22Rv1 (cell line): ENCODE measurements around the gene PIRT.

Experiments used
- H3K27ac ChIP-seq: fragments of 450-650 bp; 2 replicates; pipeline ENCODE4 v1.5.1; 2017
- ZFX ChIP-seq: fragments of 450-650 bp; IDR thresholded peaks from 2 replicates; pipeline ENCODE4 v1.6.1; 2017; ENCODE audit warnings: antibody characterized with exemption, borderline replicate concordance
- TF ChIP-seq, protein P1 (sequence below): fragments of 450-650 bp; IDR thresholded peaks from 2 replicates; pipeline ENCODE4 v1.5.1; 2017; ENCODE audit warnings: mild to moderate bottlenecking

The PIRT gene

GRCh38 chr17:10815319-10815718 lies 22.6 kb downstream of the PIRT start:
- TF ChIP-seq, protein P1, sequence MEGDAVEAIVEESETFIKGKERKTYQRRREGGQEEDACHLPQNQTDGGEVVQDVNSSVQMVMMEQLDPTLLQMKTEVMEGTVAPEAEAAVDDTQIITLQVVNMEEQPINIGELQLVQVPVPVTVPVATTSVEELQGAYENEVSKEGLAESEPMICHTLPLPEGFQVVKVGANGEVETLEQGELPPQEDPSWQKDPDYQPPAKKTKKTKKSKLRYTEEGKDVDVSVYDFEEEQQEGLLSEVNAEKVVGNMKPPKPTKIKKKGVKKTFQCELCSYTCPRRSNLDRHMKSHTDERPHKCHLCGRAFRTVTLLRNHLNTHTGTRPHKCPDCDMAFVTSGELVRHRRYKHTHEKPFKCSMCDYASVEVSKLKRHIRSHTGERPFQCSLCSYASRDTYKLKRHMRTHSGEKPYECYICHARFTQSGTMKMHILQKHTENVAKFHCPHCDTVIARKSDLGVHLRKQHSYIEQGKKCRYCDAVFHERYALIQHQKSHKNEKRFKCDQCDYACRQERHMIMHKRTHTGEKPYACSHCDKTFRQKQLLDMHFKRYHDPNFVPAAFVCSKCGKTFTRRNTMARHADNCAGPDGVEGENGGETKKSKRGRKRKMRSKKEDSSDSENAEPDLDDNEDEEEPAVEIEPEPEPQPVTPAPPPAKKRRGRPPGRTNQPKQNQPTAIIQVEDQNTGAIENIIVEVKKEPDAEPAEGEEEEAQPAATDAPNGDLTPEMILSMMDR = no peak
- TF ChIP-seq ZFX = no peak
- no peak overlapping the region for H3K27ac ChIP-seq

GRCh38 chr17:10814075-10814474 lies 23.8 kb downstream of the PIRT start:
- no peak for TF ChIP-seq ZFX
- TF ChIP-seq, protein P1 = no peak
- H3K27ac ChIP-seq = no peak overlapping the region

DNA sequence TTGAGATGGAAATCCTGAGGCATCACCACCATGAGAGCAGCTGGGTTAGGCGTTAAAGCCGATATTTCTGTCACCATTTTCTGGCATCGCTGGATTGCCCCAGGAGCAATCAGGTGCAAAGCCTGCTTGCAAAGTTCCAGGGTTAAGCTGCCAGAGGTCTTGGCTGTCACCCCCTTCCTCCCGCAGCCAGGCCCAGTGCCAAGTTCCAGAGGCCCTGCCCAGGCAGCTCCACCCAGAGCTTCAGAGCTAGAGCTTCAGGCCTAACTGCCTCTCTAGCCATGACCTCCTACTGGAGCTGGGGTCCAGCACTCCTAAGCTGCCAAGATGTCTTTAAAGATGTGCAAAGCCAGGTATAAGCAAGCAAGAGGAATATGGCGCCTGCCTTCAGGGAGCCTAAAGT lies 25.2 kb downstream of the PIRT start:
- H3K27ac ChIP-seq = no peak overlapping the region
- TF ChIP-seq, protein P1 = no peak
- no peak for TF ChIP-seq ZFX

GRCh38 chr17:10809605-10810004 lies 28.3 kb downstream of the PIRT start:
- TF ChIP-seq, protein P1 = no peak
- TF ChIP-seq ZFX = no peak
- no peak overlapping the region for H3K27ac ChIP-seq

DNA sequence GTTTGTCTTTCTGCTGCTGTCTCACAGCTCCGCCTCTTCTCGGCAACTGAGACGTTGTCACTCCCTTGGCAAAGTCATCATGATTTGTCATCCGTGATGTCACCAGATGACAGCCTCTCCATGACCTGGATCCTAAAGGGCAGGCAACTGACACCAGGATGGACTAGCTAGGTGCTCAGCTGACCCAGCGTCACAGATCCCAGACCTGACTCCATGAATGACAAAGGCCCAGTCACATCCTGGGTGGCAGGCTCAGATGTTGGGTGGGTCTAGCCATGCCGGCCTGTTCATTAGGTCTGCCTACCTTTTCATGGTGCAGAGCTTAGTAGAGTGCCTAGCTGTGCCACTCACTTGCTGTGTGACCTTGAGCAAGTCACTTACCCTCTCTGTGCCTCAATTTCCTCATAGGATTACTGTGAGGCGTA lies 30.2 kb downstream of the PIRT start:
- TF ChIP-seq ZFX = no peak
- TF ChIP-seq, protein P1 = no peak

GRCh38 chr17:10806545-10807262 lies 31.2 kb downstream of the PIRT start:
- H3K27ac ChIP-seq = no peak overlapping the region
- TF ChIP-seq ZFX = no peak
- TF ChIP-seq, protein P1 = no peak

More for the DNA sequence above, 30.2 kb downstream of the PIRT start:
- H3K27ac ChIP-seq = no peak overlapping the region

DNA sequence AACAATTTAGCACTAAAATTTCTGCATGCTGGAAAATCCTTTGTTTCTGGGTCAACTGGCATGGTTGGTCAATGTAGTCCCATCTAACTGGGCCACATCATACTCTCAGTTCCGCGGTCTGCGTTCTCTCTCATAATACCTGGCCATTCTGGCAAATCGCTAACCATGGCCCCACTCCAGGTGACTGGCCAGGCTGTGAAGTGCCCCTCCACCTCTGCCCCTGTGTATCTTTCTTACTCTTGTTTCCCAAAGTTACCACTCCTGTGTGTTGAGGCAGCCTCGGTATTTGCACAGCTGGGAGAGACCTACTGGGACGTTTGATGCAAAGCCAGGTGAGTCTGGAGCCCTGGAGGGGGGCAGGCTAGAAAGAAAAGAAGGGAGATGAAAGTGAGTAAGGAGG lies 32.0 kb downstream of the PIRT start:
- no peak for TF ChIP-seq ZFX
- TF ChIP-seq, protein P1 = no peak

More for the DNA sequence above, 32.0 kb downstream of the PIRT start:
- no peak overlapping the region for H3K27ac ChIP-seq
